Midbrain (tissue), 1 donor: ENCODE measurements around the gene LRRC32.

Experiments
- DNase-seq: peaks from one replicate; lab custom pipeline; 2025; lab: John Stamatoyannopoulos, UW

The LRRC32 gene, protein sequence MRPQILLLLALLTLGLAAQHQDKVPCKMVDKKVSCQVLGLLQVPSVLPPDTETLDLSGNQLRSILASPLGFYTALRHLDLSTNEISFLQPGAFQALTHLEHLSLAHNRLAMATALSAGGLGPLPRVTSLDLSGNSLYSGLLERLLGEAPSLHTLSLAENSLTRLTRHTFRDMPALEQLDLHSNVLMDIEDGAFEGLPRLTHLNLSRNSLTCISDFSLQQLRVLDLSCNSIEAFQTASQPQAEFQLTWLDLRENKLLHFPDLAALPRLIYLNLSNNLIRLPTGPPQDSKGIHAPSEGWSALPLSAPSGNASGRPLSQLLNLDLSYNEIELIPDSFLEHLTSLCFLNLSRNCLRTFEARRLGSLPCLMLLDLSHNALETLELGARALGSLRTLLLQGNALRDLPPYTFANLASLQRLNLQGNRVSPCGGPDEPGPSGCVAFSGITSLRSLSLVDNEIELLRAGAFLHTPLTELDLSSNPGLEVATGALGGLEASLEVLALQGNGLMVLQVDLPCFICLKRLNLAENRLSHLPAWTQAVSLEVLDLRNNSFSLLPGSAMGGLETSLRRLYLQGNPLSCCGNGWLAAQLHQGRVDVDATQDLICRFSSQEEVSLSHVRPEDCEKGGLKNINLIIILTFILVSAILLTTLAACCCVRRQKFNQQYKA

DNA sequence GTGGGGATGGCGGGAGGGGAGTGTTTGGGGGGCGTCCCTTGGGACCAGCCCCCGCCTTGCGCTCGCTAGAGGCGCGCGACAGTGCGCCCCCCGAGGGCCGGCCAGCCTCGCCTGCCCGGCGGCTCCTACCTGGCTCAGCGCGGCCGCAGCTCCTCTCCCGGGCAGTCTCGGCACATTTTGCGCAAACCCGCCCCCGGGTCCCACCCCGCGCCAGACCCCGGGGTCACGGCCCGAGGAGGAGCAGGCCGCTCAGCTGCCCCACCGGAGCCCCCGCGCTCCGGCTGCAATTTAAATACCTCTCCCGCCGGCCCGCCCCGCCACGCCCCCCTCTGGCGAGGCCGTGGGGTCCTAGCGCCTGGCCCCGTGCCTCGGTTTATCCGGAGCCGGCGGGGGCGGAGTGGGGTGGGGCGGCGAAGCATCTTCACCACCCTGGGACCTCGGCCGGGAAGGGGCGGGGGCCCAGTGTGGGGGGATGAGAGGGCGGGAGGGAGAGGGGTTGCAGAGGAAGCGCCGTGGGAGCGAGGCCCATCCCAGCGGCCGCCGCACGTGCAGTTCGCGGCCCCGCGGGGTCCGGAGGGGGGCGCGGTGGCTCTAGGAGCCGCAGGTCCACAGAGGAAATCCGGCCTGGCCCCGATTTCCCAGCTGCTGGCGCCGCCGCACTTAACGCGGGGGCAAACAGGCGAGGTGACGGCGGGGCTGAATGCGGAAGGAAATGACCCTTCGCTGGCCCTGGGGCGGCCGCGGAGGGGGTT lies at the start of gene LRRC32:
TSS of gene LRRC32 (minus strand) at position 263 of the 752 bp plus-strand sequence. CDS start 4,793 bp downstream, outside the sequence.
- no peak for DNase-seq

DNA sequence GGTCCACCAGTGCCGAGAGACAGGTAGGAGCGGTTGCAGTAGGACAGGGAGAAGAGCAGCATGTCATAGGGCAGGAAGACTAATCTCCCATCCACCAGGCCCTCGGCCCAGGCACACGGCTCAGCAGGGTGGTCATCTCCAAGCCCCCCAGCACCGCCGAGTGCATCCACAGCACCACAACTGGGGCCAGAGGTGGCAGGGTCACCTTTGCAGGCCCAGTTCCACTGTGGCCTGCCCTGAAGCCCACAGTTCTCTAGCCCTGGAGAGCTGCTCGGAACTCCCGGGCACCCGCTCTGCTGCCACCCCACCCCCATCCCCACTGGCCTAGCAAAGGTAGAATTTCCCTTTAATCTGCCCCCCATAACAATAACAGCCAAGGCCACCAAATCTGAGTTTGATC lies 49.1 kb upstream of the LRRC32 start:
- no peak for DNase-seq

DNA sequence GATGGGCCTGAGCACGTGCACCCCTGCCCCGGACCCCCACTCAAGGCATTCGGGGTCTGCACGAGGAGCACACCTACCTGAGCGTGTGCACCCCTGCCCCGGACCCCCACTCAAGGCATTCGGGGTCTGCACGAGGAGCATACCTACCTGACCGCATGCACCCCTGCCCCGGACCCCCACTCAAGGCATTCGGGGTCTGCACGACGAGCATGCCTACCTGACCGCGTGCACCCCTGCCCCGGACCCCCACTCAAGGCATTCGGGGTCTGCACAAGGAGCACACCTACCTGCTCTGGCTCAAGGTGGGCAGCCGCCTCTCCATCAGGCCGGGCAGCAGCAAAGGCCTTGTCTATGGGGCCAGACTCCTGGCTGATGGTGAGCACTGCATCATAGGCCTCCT lies 48.7 kb upstream of the LRRC32 start:
- DNase-seq: no peak

DNA sequence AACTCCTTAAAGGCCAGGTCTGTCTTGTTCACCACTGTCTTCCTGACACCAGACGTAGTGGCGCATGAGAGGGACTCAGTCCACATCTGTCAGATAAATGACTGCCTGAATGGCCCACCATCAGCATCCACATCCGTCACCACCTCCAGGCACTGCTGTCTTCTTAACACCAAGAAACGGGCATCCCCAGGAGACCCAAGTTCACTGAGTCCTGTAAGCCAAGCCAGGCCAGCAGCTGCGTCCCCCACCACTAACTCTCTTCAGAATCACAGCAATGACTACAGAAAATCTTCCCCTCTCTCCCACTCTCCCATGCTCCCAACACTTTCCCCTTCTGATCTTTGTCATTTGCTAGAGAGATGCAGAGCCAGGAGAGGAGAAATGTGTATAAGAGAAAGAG lies 47.3 kb upstream of the LRRC32 start:
- no peak for DNase-seq

DNA sequence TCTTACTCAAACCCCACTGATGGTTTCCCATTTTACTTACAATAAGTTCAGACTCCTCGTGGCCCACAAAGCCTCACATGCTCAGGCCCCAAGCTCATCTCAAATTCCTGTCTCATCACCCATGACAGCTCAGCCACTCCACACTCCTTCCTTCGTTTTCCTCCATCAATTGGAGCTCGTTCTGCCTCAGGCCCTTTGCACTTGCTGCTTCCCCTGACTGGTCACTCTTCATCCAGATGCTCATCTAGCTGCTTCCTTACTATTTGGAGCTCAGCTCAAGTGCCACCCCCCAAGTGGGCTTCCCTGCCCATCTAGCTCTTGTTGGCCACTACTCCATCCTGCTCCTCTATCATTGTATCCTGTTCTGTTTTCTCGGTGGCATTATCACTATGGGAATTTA lies 46.8 kb upstream of the LRRC32 start:
- DNase-seq: no peak

DNA sequence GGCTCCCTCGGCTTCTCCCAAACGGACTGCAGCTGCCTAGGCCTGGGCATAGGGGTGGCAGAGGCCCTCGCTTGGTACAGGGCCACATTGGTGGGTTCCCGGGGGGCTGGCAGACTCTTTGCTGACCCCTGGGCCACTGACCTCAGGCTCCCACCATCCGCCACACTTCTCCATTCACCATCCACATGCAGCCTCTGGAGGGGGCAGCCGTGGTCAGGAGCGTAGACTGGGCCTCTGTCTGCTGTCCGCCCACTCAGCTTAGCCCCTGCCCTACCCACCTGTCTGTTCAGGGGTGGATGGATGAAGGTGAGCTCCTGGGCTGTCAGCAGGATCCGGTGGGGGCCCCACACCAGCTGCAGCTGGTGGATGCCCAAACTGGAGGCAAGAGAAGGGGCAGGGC lies 45.7 kb upstream of the LRRC32 start:
- no peak for DNase-seq

DNA sequence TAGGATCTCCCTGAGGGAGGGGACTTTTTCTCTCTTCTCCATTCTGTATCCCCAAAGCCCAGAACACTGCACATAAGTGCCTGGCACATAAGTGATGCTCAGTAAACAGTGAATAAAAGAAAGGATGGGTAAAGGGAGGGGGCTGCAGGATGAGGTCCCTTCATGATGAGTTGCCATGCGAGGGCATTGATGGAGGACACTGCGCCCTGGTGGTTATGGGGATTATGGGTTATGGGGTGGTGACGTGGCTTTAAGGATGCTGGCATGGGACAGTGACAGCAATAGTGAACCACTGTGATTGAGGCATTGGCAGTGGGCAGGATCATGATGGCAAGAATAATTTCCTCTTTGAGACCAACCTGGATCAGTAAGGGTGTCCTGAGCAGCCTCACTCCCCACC lies 43.9 kb upstream of the LRRC32 start:
- no peak for DNase-seq

DNA sequence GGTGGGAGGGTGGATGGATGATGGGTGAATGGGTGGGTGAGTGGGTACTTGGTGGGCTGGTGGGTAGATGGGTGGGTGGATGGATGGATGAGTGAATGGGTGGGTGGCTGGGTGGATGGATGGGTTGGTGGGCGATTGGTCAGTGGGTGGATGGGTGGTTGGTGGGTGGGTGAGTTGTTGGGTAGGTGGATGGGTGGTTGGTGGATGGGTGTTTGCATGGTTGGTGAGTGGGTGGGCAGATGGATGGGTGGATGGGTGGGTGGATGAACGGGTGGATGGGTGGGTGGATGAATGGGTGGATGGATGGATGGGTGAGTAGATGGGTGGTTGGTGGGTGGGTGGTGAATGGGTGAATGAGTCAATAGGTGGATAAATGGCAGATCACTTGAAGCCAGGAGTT lies 43.0 kb upstream of the LRRC32 start:
- no peak for DNase-seq

DNA sequence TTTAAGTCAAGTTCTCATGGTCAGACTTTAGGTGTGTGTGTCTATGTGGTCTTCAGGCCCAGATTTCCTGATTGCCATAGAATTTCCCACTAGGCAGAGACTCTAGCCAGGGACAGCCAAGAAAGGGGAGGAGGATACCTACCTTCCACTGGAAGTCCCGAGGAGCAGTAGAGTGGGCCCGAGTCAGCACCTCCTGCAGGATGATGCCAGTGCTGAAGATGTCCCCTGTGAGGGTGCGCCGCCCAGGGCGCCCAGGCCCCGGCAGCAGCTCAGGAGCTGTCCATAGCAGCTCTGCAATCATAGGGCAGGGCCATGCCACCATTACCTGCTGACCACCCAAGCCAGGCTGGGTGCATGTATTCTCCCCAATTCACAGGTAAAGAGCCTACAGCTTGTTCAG lies 41.6 kb upstream of the LRRC32 start:
- DNase-seq: no peak

DNA sequence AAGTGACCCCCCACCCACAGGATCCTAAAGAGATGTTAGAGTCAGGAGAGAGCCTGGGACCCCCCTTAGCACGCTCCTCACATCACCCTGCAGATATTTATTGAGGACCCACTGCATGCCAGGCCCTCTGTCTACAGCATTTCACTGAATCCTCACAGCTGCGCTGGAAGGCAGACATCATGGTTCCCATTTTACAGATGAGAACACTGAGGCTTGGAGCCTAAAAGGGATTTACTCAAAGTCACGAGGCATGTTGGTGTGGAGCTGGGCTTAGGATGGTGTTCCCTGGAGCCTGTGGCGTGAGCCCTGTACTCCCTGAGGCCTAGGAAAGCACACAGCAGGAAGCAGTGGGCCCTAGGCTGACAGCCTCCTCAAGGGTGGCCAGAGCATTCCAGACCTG lies 39.2 kb upstream of the LRRC32 start:
- DNase-seq: no peak

DNA sequence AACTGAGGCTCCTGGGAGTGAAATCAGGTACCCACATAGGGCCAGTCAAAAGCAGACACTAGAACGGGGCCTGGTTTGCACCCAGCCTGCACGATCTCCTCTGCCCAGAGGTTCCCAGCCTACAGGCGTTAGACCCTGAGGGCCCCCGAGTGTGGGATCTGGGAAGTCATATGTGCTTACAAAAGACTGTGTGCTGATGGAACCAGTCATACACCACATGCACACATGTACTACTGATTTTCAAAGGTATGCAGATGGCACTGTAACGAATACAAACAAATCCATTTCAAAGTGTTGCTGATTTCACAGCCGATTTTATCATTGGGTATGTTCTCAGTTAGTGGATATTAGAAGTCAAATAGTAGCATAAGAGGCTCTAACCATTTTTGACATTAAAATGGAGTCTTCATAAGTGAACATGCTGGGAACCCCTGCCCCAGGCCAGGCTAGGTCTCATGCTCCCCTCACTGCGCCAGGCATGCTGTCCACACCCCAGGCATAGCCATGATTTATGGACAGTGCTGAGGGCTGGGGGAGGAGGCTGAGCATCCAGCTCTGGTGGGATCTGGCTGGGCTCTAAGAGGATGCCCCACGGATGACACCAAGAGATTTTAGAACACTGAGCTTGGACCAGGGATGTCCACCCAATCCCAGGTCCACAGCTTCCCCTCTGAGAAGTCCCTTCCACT lies 38.6 kb upstream of the LRRC32 start:
- DNase-seq: no peak

DNA sequence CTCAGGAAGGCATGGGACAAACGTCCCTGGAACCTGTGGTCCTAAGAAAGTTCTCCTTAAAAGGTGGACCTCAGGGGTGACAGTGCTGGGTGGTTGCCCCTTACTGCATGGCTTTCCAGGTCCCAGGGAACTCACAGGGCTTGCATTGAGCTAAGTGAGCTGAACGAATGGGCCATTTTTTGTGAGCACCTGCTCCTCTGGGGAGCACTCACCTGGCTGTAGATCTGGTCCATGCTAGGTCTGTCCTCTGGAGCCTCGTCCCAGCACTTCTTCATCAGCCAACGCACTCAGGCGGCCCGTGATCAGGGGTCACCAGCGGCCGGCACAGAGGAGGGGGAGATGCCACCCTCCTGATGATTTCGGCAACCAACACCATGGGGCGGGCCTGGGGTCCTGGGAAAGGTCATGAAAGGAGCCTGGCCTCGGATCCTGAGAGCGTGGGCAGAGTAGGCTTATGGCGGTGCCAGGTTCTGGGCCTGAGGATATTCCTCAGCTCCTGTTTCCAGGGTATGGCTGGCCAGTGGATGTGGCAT lies 36.8 kb upstream of the LRRC32 start:
- no peak for DNase-seq

DNA sequence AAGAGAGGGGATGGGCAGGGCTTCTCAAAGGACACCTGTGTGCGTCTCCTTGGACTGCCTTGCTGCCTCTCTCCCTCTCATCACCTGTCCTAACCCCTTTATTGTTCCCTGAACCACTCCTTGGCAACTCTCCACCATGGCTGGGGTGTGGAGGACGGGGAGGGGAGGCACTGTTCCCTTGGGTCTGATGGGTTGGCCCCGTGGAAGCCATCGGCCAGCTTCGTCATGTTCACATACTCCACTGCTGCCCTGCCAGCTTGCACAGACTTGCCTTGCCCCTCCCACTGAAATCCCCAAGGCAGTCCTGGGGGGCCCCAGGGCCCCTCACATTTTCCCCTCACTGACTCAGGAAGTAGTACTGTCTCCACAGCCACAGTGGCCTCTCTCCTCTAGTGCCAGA lies 36.1 kb upstream of the LRRC32 start:
- DNase-seq: no peak

DNA sequence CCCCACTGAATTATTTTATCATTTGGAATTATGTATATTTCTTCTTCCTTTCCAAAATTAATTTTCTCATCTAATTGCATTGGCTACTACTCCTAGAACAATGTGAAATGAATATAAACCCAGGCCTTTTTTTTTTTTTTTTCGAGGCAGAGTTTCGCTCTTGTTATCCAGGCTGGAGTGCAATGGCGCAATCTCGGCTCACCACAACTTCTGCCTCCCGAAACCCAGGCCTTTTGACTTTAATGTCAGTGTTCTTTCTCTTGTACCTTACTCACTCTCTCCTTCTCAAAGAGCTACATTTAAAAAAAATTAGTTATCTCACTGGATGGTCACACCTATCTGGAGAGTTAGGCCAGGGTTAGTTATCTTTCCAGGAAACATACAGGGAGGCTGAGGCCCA lies 35.3 kb upstream of the LRRC32 start:
- DNase-seq: no peak

DNA sequence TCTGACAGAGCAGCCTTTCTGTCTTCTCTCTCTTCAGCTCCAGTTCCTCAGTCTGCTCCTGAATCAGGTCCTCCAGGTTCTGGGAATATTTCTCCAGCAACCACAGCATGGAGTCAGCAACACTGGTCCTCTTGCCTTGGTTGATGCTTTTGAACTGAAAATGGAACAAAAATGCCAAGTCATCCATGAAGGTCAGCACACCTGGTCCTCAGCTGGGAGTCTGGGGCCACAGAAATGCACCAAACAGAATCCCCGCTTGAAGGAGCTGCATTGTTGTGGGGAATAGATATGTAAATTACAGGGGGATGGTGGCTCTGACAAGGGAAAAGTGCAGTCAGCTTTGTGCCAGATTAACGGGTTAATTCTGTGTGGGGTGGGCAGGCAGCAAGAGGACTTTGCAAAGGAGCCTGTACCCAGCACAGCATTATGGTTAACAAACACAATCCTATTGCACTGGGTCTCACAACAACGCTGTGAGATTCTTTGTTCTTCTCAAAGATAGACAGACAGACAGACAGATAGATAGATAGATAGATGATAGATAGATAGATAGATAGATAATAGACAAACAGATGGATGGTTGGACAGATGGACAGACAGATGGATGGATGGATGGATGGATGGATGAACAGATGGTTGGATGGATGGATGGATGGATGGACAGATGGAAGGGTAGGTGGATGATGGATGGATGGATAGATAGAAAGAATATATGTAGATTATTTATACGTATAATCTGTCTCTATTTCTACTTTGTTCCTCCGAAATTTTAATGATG lies 33.8 kb upstream of the LRRC32 start:
- no peak for DNase-seq

DNA sequence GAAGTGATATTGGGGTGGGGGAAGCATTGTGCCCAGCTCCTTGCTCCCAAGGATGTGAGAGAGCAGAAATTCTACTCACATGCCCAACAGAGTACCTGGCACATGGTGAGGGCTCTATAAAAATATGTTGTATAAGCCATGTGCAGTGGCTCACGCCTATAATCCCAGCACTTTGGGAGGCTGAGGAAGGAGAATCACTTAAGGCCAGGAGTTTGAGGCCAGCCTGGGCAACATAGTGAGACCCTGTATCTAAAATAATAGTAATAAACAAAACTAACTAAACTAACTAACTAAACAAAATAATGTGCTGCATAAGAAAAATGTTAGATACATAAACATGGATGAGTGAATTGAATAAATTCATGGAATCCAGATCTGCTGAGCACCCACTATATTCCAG lies 33.2 kb upstream of the LRRC32 start:
- DNase-seq: no peak

DNA sequence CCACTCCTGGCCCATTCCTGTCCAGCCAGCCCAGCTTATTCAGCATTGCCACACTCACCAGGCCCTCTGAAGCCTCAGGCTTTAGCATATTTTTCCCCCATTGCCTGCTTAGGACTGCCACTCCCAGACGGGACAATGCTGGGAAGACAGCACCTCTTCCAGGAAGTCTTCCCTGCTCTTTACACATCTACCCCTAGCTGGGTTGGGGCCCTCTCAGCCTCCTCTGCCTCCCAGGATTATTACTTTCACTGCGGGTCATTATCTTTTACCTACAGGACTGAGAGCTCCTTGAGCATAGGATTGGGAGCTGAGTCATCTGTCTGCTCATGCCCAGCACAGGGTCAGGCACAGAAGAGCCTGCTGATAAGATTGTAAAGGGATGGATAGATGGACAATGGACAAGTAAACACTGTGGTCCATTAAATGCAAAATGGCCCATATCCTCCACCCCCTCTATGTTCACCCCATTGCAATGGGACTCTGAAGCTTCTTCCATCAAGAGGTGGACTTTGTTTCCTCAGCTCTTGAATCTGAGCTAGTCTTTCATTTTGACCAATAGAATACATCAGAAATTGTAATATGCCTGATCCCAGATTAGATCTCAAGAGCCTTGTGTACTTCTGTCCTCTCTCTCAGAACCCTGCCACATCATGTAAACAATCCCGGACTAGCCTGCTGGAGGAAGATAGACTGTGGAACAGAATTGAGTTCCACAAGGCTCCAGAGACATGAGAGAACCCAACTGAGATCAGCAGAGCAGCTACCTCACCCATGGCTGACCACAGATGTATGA lies 32.0 kb upstream of the LRRC32 start:
- no peak for DNase-seq

DNA sequence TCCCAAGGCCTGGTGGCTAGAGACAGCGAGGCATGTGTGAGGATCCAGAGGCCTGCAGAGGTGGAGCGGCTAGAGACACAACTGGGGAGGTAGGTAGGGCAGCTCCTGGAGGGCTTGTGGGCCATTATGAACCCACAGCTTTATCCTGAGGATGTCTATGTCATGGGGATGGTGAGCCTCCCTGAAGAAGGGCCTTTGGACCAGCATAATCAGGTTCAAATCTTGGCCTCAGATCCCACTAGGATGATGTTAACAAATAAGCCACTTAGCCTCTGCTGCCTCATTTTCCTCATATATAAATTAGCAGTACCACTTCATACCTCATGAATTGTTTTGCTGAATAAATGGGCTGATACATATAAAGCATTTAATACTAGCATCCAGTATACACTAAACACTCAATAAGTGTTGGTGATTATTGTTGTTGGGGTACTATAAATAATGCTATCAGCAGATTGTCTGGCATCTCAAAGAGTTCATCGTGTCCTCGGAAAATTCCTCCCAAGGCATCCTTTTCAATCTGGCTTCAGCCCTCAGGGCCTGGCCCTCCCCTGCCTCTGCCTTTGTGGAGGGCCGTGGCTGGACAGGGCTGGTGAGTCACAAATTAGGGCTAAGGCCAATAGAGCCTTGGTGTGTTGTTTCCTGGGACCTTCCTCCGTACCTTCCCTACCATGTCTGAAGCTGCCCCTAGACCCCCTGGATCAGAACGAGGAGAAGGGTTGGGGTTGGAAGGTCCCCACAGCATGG lies 30.9 kb upstream of the LRRC32 start:
- no peak for DNase-seq

DNA sequence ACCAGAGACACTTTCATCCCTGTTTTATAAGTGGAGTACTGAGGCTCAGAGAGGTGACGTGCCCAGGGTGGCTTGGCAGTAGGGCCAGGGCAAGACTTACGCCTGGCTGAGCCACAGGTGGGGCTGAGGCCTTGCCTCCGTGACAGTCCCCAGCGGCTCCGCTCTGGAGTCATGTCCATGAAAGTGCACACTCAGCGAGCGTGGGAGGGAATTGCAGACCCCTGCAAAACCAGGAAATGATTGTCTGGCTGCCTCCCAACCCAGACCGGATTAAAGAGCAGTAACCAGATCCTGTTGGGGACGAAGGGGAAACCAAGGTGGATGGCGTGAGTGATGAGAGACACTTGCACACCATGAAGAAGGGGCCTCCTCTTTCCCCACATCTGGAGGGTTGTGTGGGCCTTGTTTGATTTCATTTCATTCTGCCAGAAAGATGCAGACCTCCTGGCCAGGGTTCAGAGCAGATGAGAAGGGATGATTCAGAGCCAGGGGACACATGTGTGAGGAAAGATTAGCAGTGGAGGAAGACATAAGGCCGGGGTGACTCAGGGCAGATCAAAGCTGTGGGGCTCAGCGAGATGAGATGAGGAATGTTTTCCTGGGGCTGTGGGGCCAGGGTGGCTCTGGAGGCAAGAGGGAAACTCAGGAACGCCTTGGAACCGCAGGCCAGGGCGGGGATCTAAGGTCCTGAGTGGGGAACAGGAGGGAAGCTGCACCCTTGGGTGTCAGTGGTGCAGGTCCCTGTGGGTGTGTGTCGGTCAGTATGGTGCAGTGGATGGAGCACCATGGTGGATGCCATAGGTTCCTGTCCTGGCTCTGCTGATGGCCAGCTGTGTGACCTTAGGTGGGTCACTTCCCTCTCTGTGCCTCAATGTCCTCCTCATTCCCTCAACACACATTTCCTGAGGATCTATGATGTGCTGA lies 29.9 kb upstream of the LRRC32 start:
- DNase-seq: no peak
